Keratinocyte (primary cell): ENCODE results near the gene C2orf72. TPM values are rescaled to one million over a fixed set of nuclear protein-coding genes. Genes with fewer than 3 reads are reported as not detected.

Source experiments
- DNase-seq: peaks from one replicate; pipeline ENCODE4 v3.0.0-alpha.2; 2011; ENCODE audit warnings: low read depth, missing footprints, low spot score
- FAIRE-seq: peaks from 2 replicates; lab custom pipeline; 2011; peaks lifted over from hg19 to GRCh38; lab: Jason Lieb, UNC
- H2AFZ ChIP-seq: 2 replicates; pipeline ENCODE4 v1.6.0; 2012; ENCODE audit warnings: low read length, control low read depth, inconsistent platforms; ENCODE audit not compliant: control insufficient read depth
- H3K27ac ChIP-seq: 2 replicates; pipeline ENCODE4 v1.5.1; 2011; ENCODE audit warnings: low read length; ENCODE audit not compliant: control insufficient read depth, insufficient read depth
- H3K27me3 ChIP-seq: 3 replicates; pipeline ENCODE4 v1.6.0; 2011; ENCODE audit warnings: low read length; ENCODE audit not compliant: control insufficient read depth, insufficient read depth; ENCODE audit errors: extremely low read depth
- H3K36me3 ChIP-seq, 2 experiments: 2 replicates in 1 of 2; 3 replicates in 1 of 2; pipeline ENCODE4 v1.5.1; 2011; ENCODE audit warnings: low read length in 2 of 2, mild to moderate bottlenecking in 1 of 2; ENCODE audit not compliant: control insufficient read depth in 2 of 2, insufficient read depth in 2 of 2; ENCODE audit errors: extremely low read depth in 1 of 2
- H3K4me1 ChIP-seq: 3 replicates; pipeline ENCODE4 v1.5.1; 2011; ENCODE audit warnings: low read length; ENCODE audit not compliant: control insufficient read depth, insufficient read depth; ENCODE audit errors: extremely low read depth
- H3K4me2 ChIP-seq: 3 replicates; pipeline ENCODE4 v1.6.0; 2011; ENCODE audit warnings: low read depth, low read length; ENCODE audit not compliant: control insufficient read depth, insufficient read depth; ENCODE audit errors: extremely low read depth
- H3K4me3 ChIP-seq, 3 experiments: fragments of 200-600 bp in 1 of 3; sonication (generic) in 1 of 3; 2 replicates in 2 of 3; 3 replicates in 1 of 3; pipeline ENCODE4 v1.5.1; 2011 to 2016; ENCODE audit warnings: low read length in 3 of 3, mild to moderate bottlenecking in 3 of 3, control low read depth in 2 of 3, inconsistent platforms in 1 of 3, low read depth in 1 of 3, mixed read lengths in 1 of 3, mixed run types in 1 of 3, moderate library complexity in 1 of 3; ENCODE audit not compliant: control insufficient read depth in 2 of 3, insufficient read depth in 2 of 3; ENCODE audit errors: extremely low read depth in 1 of 3
- H3K79me2 ChIP-seq: 2 replicates; pipeline ENCODE4 v1.6.0; 2012; ENCODE audit warnings: low read length; ENCODE audit not compliant: control insufficient read depth, insufficient read depth
- H3K9ac ChIP-seq: 3 replicates; pipeline ENCODE4 v1.6.0; 2011; ENCODE audit warnings: low read length; ENCODE audit not compliant: control insufficient read depth, insufficient read depth; ENCODE audit errors: extremely low read depth
- H3K9me1 ChIP-seq: 3 replicates; pipeline ENCODE4 v1.6.0; 2011; ENCODE audit warnings: low read length; ENCODE audit not compliant: control insufficient read depth, insufficient read depth; ENCODE audit errors: extremely low read depth
- H3K9me3 ChIP-seq: 2 replicates; pipeline ENCODE4 v1.5.1; 2012; ENCODE audit warnings: low read depth, low read length; ENCODE audit not compliant: control insufficient read depth
- H4K20me1 ChIP-seq: 3 replicates; pipeline ENCODE4 v1.6.0; 2011; ENCODE audit warnings: low read length; ENCODE audit not compliant: control insufficient read depth, insufficient read depth; ENCODE audit errors: extremely low read depth
- CTCF ChIP-seq, 3 experiments: IDR thresholded peaks in 1 of 3; conservative IDR thresholded peaks in 1 of 3; optimal IDR thresholded peaks in 1 of 3; 2 replicates in 2 of 3; 3 replicates in 1 of 3; pipeline versions ENCODE3 to v1.5.1; 2011; ENCODE audit warnings: low read length in 3 of 3, mild to moderate bottlenecking in 3 of 3, moderate library complexity in 2 of 3, control low read depth in 1 of 3, inconsistent platforms in 1 of 3; ENCODE audit not compliant: insufficient read depth in 2 of 3; ENCODE audit errors: extremely low read depth in 1 of 3
- EZH2 ChIP-seq: IDR thresholded peaks from one replicate; pipeline ENCODE4 v1.6.1; 2012; ENCODE audit warnings: inconsistent platforms, mild to moderate bottlenecking, low read length, moderate library complexity
- dilution Hi-C: fragments of 300-500 bp; cut with MboI; formaldehyde crosslinking; loops from one replicate; pipeline ENCODE4 v1.7.0; 2020; ENCODE audit warnings: low sequenced_read_pairs; ENCODE audit not compliant: extremely low pct_ligation_motif_present
- polyA plus RNA-seq, 5 experiments: library from polyadenylated mRNA; depleted of rRNA in 3 of 5; stranded (reverse) in 3 of 5; stranded (forward) in 1 of 5; unstranded in 1 of 5; fragments of >200 nt; gene quantifications; 1 replicate in 1 of 5; 2 replicates in 3 of 5; 3 replicates in 1 of 5; pipeline versions ENCODE4 v1.2.1 to v1.2.3, GENCODE V29; 2011 to 2012; ENCODE audit warnings: missing spikeins in 2 of 5, low read depth in 1 of 5, low replicate concordance in 1 of 5

The C2orf72 gene
- polyA plus RNA-seq, 1 donor (not counting 4 experiments of a cell fraction or from before 2014, with no cell fraction given): not detected

- TF ChIP-seq CTCF (optimal IDR thresholded peaks at IDR 0.05 in 1 of 3, IDR thresholded peaks at IDR 0.05 in 1 of 3, conservative IDR thresholded peaks at IDR 0.05 in 1 of 3; ENCODE audit: extremely low read depth in 1 of 3, insufficient read depth in 2 of 3, low read length in 3 of 3): no peak
- no peak for TF ChIP-seq EZH2
- no peak overlapping the region for H3K4me2 ChIP-seq
- H4K20me1 ChIP-seq: no peaks in the 10 kb centered on the region
- H3K36me3 ChIP-seq: no peaks in the 10 kb centered on the region
- no peak overlapping the region for H3K4me3 ChIP-seq
- dilution Hi-C loops: no loop called here
- FAIRE-seq (no peak), DNase-seq (no peak)
- H3K9me3 ChIP-seq: no peaks in the 10 kb centered on the region
- H3K27ac ChIP-seq: no peak overlapping the region
- no peak overlapping the region for H3K9ac ChIP-seq
- H3K4me1 ChIP-seq: no peaks in the 10 kb centered on the region
- H3K27me3 ChIP-seq: peaks cover 8% of the 10 kb centered on the region
- no peaks in the 10 kb centered on the region for H3K9me1 ChIP-seq
- H3K79me2 ChIP-seq: no peaks in the 10 kb centered on the region
- no peak overlapping the region for H2AFZ ChIP-seq
These were observed 21.4 kb upstream of the C2orf72 start for GRCh38 chr2:231015926-231016325.

GRCh38 chr2:231016566-231017230 is 20.6 kb upstream of the C2orf72 start:
- peaks cover 6% of the 10 kb centered on the region for H3K27me3 ChIP-seq
- no peak overlapping the region for H3K27ac ChIP-seq
- H3K4me2 ChIP-seq: no peak overlapping the region
- no peaks in the 10 kb centered on the region for H3K79me2 ChIP-seq
- no peaks in the 10 kb centered on the region for H3K36me3 ChIP-seq
- no peak for TF ChIP-seq CTCF (optimal IDR thresholded peaks at IDR 0.05 in 1 of 3, IDR thresholded peaks at IDR 0.05 in 1 of 3, conservative IDR thresholded peaks at IDR 0.05 in 1 of 3; ENCODE audit: extremely low read depth in 1 of 3, insufficient read depth in 2 of 3, low read length in 3 of 3)
- TF ChIP-seq EZH2: no peak
- DNase-seq: no peak
- no peak overlapping the region for H2AFZ ChIP-seq
- H3K4me1 ChIP-seq: no peaks in the 10 kb centered on the region
- dilution Hi-C loops: no loop called here
- no peaks in the 10 kb centered on the region for H4K20me1 ChIP-seq
- H3K9me3 ChIP-seq: no peaks in the 10 kb centered on the region
- no peak overlapping the region for H3K4me3 ChIP-seq
- no peaks in the 10 kb centered on the region for H3K9me1 ChIP-seq
- no peak overlapping the region for H3K9ac ChIP-seq
- no peak for FAIRE-seq
